DOHH2 (cell line): ENCODE results near the gene ASTE1.

ENCODE experiments used
- CTCF ChIP-seq: fragments of 200-600 bp; sonication (generic); IDR thresholded peaks from one replicate; pipeline ENCODE4 v1.5.1; 2014; ENCODE audit warnings: antibody characterized with exemption, mild to moderate bottlenecking, low read depth, low read length; ENCODE audit not compliant: poor library complexity, severe bottlenecking
- EZH2phosphoT487 ChIP-seq: fragments of 200-600 bp; sonication (generic); IDR thresholded peaks from 2 replicates; pipeline ENCODE4 v1.6.1; 2017; ENCODE audit warnings: borderline replicate concordance, mild to moderate bottlenecking, antibody characterized with exemption, low read length, moderate library complexity, mixed read lengths

DNA sequence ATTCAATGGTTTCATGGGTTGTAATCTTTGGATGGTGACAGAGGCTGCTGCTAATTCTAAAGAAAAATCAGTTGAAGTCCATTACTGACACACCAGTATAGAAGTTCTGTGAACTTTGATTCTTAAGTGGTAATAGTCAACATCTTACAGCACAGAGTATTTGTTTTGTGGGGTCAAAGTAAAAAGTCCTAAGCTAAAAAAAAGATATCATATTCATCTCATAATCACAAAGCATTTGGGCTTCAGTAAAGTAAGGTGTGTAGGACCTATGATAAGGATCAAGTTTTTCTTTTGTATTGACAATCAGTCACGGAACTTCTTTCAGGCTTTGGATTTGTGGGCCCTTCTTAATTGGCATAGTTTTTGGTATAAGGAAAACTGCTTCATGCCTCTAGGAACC lies 1.1 kb downstream of the ASTE1 start:
- TF ChIP-seq CTCF, result no peak
- no peak for TF ChIP-seq EZH2phosphoT487
